Stimulated activated naive B cell treated with anti-CD40 and anti-IgM and Interleukin-4, amounts not matched to agents 10 μg/mL and 1 μg/mL and 100 μg/mL, for 72 hours (primary cell): ENCODE measurements around the gene RAB7B.

ENCODE experiments used
- ATAC-seq, 2 donors: fragments of 150-1000 bp; cut with Tn5 transposase; replicated peaks; 2 replicates each; pipeline ENCODE4 v1.10.0; 2021; ENCODE audit warnings: moderate library complexity in 1 of 2
- DNase-seq: peaks from one replicate; pipeline ENCODE4 v3.0.0; 2021
- H3K27ac Mint-ChIP-seq: one replicate; pipeline ENCODE4 v1.8.0; 2022; ENCODE audit warnings: mild to moderate bottlenecking, mixed read lengths
- H3K27me3 Mint-ChIP-seq, 2 donors: one replicate each; pipeline ENCODE4 v1.8.0; 2022; ENCODE audit warnings: mixed read lengths in 2 of 2
- H3K36me3 Mint-ChIP-seq, 2 donors: one replicate each; pipeline ENCODE4 v1.8.0; 2022; ENCODE audit warnings: mixed read lengths in 2 of 2, mild to moderate bottlenecking in 1 of 2
- H3K4me1 Mint-ChIP-seq, 2 donors: one replicate each; pipeline ENCODE4 v1.8.0; 2022; ENCODE audit warnings: mixed read lengths in 2 of 2, mild to moderate bottlenecking in 1 of 2
- H3K4me3 Mint-ChIP-seq, 2 donors: one replicate each; pipeline ENCODE4 v1.8.0; 2022; ENCODE audit warnings: mild to moderate bottlenecking in 2 of 2, mixed read lengths in 2 of 2, moderate library complexity in 1 of 2
- H3K9me3 Mint-ChIP-seq, 2 donors: one replicate each; pipeline ENCODE4 v1.8.0; 2022; ENCODE audit warnings: mixed read lengths in 2 of 2, mild to moderate bottlenecking in 1 of 2

Gene RAB7B

GRCh38 chr1:206013026-206013795 lies 10.0 kb upstream of the RAB7B start:
- Mint-ChIP-seq H3K27me3 (no peaks in the 10 kb centered on the region), H3K4me1 (peaks cover 38 to 52% of the 10 kb centered on the region in 2 donors), H3K4me3 (peak overlapping the region; percentile 57 to 71), H3K36me3 (no peaks in the 10 kb centered on the region), H3K9me3 (peaks cover 0 to 4% of the 10 kb centered on the region in 2 donors), H3K27ac (peak overlapping the region; percentile 91)
- no peak for DNase-seq
- peak in 1 of 2 donors; percentile 11 for ATAC-seq

GRCh38 chr1:206012086-206012859 lies 9.1 kb upstream of the RAB7B start:
- ATAC-seq, result peak; percentile 96 to 97
- Mint-ChIP-seq H3K27ac (peak overlapping the region; percentile 91), H3K27me3 (no peaks in the 10 kb centered on the region), H3K9me3 (peaks cover 0 to 3% of the 10 kb centered on the region in 2 donors), H3K36me3 (no peaks in the 10 kb centered on the region), H3K4me1 (peaks cover 38 to 52% of the 10 kb centered on the region in 2 donors), H3K4me3 (peak overlapping the region; percentile 57 to 71)
- peak; percentile 87 for DNase-seq

- Mint-ChIP-seq H3K27me3 (no peaks in the 10 kb centered on the region), H3K4me1 (peaks cover 38 to 52% of the 10 kb centered on the region in 2 donors), H3K27ac (peak overlapping the region; percentile 52), H3K9me3 (peaks cover 0 to 3% of the 10 kb centered on the region in 2 donors), H3K4me3 (no peak overlapping the region), H3K36me3 (no peaks in the 10 kb centered on the region)
- no peak for ATAC-seq
- DNase-seq, result no peak
Measured at GRCh38 chr1:206011057-206011456, 7.9 kb upstream of the RAB7B start.

GRCh38 chr1:206010060-206010459 lies 6.9 kb upstream of the RAB7B start:
- H3K36me3 Mint-ChIP-seq, result no peaks in the 10 kb centered on the region
- no peaks in the 10 kb centered on the region for H3K27me3 Mint-ChIP-seq
- ATAC-seq (no peak), DNase-seq (no peak)
- H3K4me3 Mint-ChIP-seq, result no peak overlapping the region
- H3K27ac Mint-ChIP-seq, result no peak overlapping the region
- peaks cover 0 to 3% of the 10 kb centered on the region in 2 donors for H3K9me3 Mint-ChIP-seq
- peaks cover 36 to 46% of the 10 kb centered on the region in 2 donors for H3K4me1 Mint-ChIP-seq

- H3K36me3 Mint-ChIP-seq, result no peaks in the 10 kb centered on the region
- no peak overlapping the region for H3K4me3 Mint-ChIP-seq
- no peak for DNase-seq
- peaks cover 0 to 1% of the 10 kb centered on the region in 2 donors for H3K9me3 Mint-ChIP-seq
- no peaks in the 10 kb centered on the region for H3K27me3 Mint-ChIP-seq
- no peak for ATAC-seq
- H3K4me1 Mint-ChIP-seq, result peaks cover 23 to 26% of the 10 kb centered on the region in 2 donors
- no peak overlapping the region for H3K27ac Mint-ChIP-seq
Measured at GRCh38 chr1:206006946-206007345, 3.8 kb upstream of the RAB7B start.

GRCh38 chr1:206005778-206006180 lies 2.6 kb upstream of the RAB7B start:
- Mint-ChIP-seq H3K4me1 (peaks cover 19 to 21% of the 10 kb centered on the region in 2 donors), H3K4me3 (no peak overlapping the region), H3K27ac (no peak overlapping the region), H3K9me3 (peaks cover 0 to 1% of the 10 kb centered on the region in 2 donors), H3K27me3 (no peaks in the 10 kb centered on the region), H3K36me3 (no peaks in the 10 kb centered on the region)
- DNase-seq, result no peak
- ATAC-seq, result no peak

GRCh38 chr1:206005234-206005633 lies 2.0 kb upstream of the RAB7B start:
- H3K27me3 Mint-ChIP-seq, result no peaks in the 10 kb centered on the region
- ATAC-seq (no peak), DNase-seq (no peak)
- H3K4me1 Mint-ChIP-seq, result peaks cover 17% of the 10 kb centered on the region in 2 donors
- no peak overlapping the region for H3K4me3 Mint-ChIP-seq
- no peak overlapping the region for H3K27ac Mint-ChIP-seq
- no peaks in the 10 kb centered on the region for H3K36me3 Mint-ChIP-seq
- H3K9me3 Mint-ChIP-seq, result no peaks in the 10 kb centered on the region

GRCh38 chr1:206004826-206005225 lies 1.6 kb upstream of the RAB7B start:
- H3K27me3 Mint-ChIP-seq, result no peaks in the 10 kb centered on the region
- ATAC-seq, result no peak

GRCh38 chr1:206003854-206004800 lies 932 bp upstream of the RAB7B start:
- DNase-seq, result no peak
- Mint-ChIP-seq H3K4me1 (peaks cover 17% of the 10 kb centered on the region in 2 donors), H3K4me3 (no peak overlapping the region), H3K27ac (peak overlapping the region; percentile 1), H3K9me3 (no peaks in the 10 kb centered on the region), H3K36me3 (no peaks in the 10 kb centered on the region), H3K27me3 (no peaks in the 10 kb centered on the region)
- no peak for ATAC-seq

More at GRCh38 chr1:206004826-206005225, 1.6 kb upstream of the RAB7B start:
- H3K27ac Mint-ChIP-seq, result no peak overlapping the region
- H3K9me3 Mint-ChIP-seq, result no peaks in the 10 kb centered on the region
- DNase-seq, result no peak
- H3K4me1 Mint-ChIP-seq, result peaks cover 17% of the 10 kb centered on the region in 2 donors
- no peaks in the 10 kb centered on the region for H3K36me3 Mint-ChIP-seq
- H3K4me3 Mint-ChIP-seq, result no peak overlapping the region

- DNase-seq (no peak), ATAC-seq (no peak)
- H3K27me3 Mint-ChIP-seq, result no peaks in the 10 kb centered on the region
- H3K27ac Mint-ChIP-seq, result peak overlapping the region; percentile 49
- H3K9me3 Mint-ChIP-seq, result peaks cover 1 to 2% of the 10 kb centered on the region in 2 donors
- H3K36me3 Mint-ChIP-seq, result peaks cover 0 to 1% of the 10 kb centered on the region in 2 donors
- H3K4me1 Mint-ChIP-seq, result peaks cover 17% of the 10 kb centered on the region in 2 donors
- H3K4me3 Mint-ChIP-seq, result no peak overlapping the region
Measured at GRCh38 chr1:206002160-206002559, 1.0 kb downstream of the RAB7B start.

- peak; percentile 63 to 80 for ATAC-seq
- DNase-seq, result no peak
- Mint-ChIP-seq H3K9me3 (peaks cover 6 to 8% of the 10 kb centered on the region in 2 donors), H3K36me3 (peaks cover 0 to 7% of the 10 kb centered on the region in 2 donors), H3K4me1 (peaks cover 17 to 19% of the 10 kb centered on the region in 2 donors), H3K4me3 (no peak overlapping the region), H3K27ac (peak overlapping the region; percentile 49), H3K27me3 (no peaks in the 10 kb centered on the region)
Measured at GRCh38 chr1:206001476-206001888, 1.7 kb downstream of the RAB7B start.

- ATAC-seq (no peak), DNase-seq (no peak)
- Mint-ChIP-seq H3K36me3 (peaks cover 0 to 9% of the 10 kb centered on the region in 2 donors), H3K27ac (no peak overlapping the region), H3K9me3 (peaks cover 7 to 10% of the 10 kb centered on the region in 2 donors), H3K4me1 (peaks cover 17 to 21% of the 10 kb centered on the region in 2 donors), H3K4me3 (no peak overlapping the region), H3K27me3 (no peaks in the 10 kb centered on the region)
Measured at GRCh38 chr1:206000641-206001339, 2.4 kb downstream of the RAB7B start.

GRCh38 chr1:205998457-205999241 lies 4.5 kb downstream of the RAB7B start:
- no peak for DNase-seq
- Mint-ChIP-seq H3K36me3 (peaks cover 0 to 9% of the 10 kb centered on the region in 2 donors), H3K27ac (no peak overlapping the region), H3K9me3 (peaks cover 7 to 10% of the 10 kb centered on the region in 2 donors), H3K4me3 (no peak overlapping the region), H3K27me3 (no peaks in the 10 kb centered on the region), H3K4me1 (peaks cover 9 to 10% of the 10 kb centered on the region in 2 donors)
- ATAC-seq, result no peak
